HG02840 (cell line): ENCODE results near the gene CCDC70.
A peak's percentile ranks its signal among the peaks of the same experiment; 100 is the strongest.
"Not testable (repeated sequence)": the region's sequence is repeated elsewhere in the genome, so short reads cannot be mapped to it uniquely, and the experiment has no call there.

Experiments
- ATAC-seq: cut with Tn5 transposase; IDR thresholded peaks from one replicate; pipeline ENCODE4 v1.9.1; 2021; ENCODE audit warnings: mild to moderate bottlenecking, moderate library complexity, moderate number of reproducible peaks; ENCODE audit not compliant: unreplicated experiment, low FRiP score

The CCDC70 gene

GRCh38 chr13:51861723-51862300, at the start of gene CCDC70:
TSS of gene CCDC70 (plus strand) at chr13:51861969. CDS start at chr13:51865412, 3,443 bp downstream.
- ATAC-seq: no peak

DNA sequence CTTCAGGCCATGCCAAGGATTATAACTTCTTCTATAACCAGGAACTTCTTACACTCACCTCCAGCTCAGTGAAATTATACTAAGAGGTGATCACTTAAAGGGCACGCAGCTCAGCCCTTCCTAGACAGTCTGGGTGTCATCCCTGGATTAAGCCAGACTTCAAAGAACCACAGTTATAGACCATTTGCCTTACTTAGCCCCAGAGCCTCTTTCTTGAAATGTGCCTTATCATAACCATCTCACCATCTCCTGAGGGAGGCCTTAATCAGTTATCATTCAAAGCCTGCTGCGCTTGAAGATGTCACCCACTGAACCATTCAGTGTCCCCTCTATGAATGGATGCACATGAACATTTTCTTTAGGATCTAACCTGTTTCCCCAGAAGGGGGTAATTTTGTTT, 47.7 kb upstream of the CCDC70 start:
- ATAC-seq: no peak

DNA sequence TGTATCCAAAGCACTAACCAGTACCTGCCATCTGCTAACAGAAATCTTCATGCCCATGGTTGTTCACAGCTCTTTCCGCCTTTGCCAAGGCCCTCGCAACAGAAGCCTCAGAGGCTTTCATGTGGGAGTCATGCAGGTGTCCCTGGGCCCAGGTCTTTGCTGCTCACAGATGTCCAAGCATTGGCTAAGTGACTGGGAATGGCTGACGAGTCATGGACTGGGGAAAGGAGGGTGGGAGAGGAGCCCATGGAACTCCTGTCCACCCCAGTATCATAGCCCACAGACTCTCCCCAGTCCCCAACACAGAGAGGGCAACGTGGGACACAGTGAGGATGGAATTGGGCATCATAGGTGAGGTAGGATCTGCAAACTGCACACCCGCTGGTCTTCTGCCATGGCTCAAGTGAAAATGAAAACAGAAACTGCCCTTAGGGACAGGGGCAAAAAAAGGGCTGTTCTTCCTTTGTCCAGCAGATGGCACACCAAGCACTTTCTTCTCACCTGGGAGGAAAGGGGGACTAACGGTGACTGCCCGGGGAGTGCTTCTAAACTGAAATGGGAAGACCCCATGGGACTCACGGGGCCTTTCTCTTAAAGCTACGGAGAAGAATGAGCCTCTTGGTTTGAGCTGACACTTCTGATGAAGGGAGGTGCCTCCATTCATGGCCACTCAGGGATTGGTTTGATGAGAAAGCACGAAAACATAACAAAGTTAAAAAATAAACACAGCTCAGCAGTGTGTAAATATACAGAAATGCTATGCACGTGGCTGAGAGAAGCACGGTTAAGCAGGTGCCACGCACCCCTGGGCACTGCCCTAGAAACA, 46.7 kb upstream of the CCDC70 start:
- ATAC-seq: peak; percentile 57

GRCh38 chr13:51815848-51816247, 45.9 kb upstream of the CCDC70 start:
- ATAC-seq: no peak

GRCh38 chr13:51816604-51817249, 45.0 kb upstream of the CCDC70 start:
- ATAC-seq: no peak

DNA sequence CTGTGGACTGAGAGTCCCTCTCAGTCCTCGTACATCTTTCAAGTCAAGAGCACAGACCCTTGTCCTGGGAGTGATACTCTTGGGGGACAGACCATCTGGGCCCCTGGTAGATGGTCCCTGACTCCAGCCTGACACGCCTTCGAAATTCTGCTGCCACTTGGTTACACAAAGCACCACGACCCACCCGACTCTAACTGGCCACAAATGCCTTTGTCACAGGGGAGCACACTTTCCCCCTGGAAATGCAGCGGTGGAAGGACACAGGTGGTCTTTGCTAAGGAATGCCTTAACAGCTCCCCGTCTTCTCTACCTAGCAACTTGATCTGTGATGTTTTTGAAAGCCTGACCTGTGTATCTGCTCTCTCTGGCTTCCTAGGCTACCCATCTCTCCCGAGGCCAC, 44.1 kb upstream of the CCDC70 start:
- no peak for ATAC-seq

DNA sequence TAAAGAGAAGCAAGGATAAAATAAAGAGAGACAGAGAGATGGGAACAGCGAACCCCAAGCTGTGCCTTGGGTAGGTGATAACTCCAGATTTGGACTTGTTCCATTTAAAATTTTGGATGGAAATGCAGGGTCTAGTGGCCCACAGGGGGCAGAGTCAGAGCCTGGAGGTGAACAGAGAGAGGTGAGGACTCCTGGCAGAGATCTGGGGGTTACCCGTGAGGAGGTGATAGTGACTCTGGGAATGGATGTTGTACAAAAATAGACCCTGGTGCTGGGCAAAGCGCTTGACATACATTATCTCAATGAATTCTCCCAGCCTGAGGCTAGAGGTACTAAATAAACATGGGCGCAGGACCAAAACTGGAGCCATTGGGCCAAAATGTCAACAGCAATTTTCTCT, 43.5 kb upstream of the CCDC70 start:
- ATAC-seq: no peak

DNA sequence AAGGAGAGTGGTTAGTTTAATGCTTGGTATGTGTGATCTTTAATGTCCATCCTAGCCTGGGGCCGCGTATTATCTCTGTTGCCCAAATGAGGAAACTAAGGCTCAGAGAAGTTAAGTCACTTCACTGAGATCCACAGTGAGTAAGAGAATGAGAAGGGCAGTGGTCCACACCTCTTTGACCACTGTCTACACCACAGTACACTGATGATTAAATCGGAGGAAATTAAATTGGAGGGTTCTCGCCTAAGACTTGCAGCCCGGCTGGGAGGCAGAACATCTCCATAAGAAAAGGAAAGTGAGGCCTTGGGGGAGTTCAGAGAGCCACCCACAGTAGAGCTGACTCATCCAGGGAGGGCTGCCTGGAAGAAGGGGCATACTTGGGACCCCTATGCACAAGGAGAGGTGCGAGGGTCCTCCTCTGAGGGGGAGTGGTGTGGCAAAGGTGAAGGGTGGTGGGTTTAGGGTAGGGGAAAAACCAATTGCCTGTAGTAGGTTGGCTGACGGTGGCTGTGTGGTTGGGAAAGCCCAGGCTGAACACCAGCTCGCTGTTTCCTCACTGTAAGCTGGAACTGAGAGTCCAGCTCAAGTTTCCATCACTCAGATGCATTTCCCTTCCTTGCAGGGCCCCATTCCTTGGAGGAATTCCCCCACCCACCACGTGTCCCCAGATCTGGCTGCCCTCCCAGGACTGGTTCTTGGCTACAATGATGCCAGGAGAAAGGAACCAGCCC, 42.8 kb upstream of the CCDC70 start:
- ATAC-seq: no peak

DNA sequence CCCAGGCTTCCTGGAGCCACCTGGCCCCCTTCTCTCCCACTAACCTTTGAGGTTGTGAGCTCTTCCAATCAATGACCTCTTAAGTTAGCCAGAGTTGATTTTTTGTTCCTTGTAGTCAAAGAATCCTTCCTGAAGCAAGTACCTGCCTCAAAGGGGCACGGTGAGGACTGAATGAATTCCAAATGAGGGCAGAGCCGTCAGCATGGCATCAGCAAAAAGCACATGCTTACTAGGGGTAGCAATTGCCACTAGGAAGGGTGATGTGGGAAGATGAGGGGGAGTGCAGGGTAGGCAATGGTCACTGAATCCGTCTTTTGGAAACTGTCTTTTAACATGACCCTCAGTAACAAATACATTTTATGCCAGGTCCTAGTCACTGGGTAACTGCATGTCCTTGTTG, 42.2 kb upstream of the CCDC70 start:
- no peak for ATAC-seq

GRCh38 chr13:51820016-51820597, 41.7 kb upstream of the CCDC70 start:
- no peak for ATAC-seq

DNA sequence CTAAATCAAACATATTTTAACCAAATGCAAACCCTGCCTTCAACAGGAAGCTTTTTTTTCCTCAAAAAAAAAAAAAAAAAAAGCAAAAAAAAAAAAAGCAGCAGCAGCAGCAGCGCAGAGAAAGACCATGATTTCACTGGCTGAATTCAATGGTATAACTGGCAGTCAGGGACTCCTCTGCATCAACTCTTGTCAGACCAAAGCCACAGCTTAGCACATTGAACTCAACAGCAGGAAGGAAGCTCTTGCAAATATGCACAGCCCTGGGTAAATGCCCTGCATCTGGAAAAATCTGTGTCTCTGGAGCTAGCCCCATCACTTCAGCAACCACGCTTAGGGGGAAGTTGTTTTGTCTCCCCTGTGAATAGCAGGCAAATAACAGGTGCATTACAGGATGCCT, 40.2 kb upstream of the CCDC70 start:
- ATAC-seq: no peak

- ATAC-seq: no peak
Measured at GRCh38 chr13:51822106-51822815, 39.5 kb upstream of the CCDC70 start.

DNA sequence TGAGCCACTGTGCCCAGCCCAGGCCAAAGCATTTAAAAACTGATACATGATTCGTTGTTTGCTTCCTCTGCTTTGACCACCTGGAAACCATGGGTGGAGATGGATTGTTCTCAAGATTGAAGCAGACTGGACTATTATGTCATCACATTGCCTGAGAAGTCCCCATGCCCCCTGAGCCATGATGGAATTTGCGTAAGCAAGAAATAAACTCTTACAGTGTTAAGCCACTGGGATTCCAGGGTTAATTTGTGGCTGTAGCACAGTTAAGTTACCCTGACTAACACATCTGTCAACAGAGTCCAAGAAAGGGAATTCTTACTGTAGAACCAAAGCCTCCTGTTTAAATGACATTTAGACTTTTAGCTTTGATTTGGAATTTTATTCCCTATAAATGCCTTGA, 38.4 kb upstream of the CCDC70 start:
- ATAC-seq: no peak

DNA sequence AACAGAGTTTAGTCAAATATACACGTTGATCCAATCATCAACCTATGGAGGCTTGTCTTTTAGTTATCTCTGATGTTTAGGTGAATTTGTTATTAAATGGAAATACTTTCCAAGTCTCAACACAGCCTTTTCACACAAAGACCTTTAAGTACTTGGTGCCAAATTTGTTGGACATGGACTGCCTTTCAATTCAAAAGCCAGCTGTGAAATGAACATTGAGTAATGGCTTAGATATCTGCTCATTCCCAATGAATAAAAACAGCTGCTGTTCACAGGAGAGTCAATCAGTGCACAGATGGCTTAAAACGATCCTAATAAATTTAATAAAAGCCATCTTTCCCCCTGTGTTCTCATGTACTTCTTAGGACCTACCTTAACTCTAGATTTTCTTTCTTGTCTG, 37.9 kb upstream of the CCDC70 start:
- no peak for ATAC-seq

GRCh38 chr13:51824712-51825111, 37.1 kb upstream of the CCDC70 start:
- ATAC-seq: not testable (repeated sequence)

- no peak for ATAC-seq
Measured at GRCh38 chr13:51825165-51825592, 36.6 kb upstream of the CCDC70 start.

GRCh38 chr13:51825681-51826254, 36.0 kb upstream of the CCDC70 start:
- no peak for ATAC-seq

- ATAC-seq: no peak
Measured at GRCh38 chr13:51826606-51827005, 35.2 kb upstream of the CCDC70 start.

- no peak for ATAC-seq
Measured at GRCh38 chr13:51827254-51827653, 34.5 kb upstream of the CCDC70 start.
